HG03066 (cell line): ENCODE results near the gene SAMD4A.

Experiments
- ATAC-seq: cut with Tn5 transposase; IDR thresholded peaks from one replicate; pipeline ENCODE4 v1.9.1; 2021; ENCODE audit warnings: low read depth; ENCODE audit not compliant: unreplicated experiment

SAMD4A gene, protein sequence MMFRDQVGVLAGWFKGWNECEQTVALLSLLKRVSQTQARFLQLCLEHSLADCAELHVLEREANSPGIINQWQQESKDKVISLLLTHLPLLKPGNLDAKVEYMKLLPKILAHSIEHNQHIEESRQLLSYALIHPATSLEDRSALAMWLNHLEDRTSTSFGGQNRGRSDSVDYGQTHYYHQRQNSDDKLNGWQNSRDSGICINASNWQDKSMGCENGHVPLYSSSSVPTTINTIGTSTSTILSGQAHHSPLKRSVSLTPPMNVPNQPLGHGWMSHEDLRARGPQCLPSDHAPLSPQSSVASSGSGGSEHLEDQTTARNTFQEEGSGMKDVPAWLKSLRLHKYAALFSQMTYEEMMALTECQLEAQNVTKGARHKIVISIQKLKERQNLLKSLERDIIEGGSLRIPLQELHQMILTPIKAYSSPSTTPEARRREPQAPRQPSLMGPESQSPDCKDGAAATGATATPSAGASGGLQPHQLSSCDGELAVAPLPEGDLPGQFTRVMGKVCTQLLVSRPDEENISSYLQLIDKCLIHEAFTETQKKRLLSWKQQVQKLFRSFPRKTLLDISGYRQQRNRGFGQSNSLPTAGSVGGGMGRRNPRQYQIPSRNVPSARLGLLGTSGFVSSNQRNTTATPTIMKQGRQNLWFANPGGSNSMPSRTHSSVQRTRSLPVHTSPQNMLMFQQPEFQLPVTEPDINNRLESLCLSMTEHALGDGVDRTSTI

GRCh38 chr14:54566410-54567223 is at the start of gene SAMD4A:
SAMD4A (plus strand) TSS chr14:54567128; CDS start chr14:54567917, 789 bp downstream.
- peak; percentile 34 for ATAC-seq

DNA sequence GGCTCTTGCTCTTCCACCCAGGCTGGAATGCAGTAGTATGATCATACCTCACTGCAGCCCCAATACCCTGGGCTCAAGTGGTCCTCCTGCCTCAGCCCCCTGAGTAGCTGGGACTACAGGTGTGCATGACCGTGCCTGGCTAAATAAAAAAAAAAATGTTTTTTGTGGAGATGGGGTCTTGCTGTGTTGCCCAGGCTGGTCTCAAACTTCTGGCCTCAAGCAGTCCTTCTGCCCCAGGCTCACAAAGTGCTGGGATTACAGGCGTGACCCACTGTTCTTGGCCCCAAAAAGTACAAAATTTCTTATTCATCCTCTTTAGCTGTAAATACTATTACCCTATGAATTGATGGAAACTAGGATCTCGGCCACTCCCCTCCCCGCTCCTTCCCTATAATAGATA is 42.5 kb upstream of the SAMD4A start:
- no peak for ATAC-seq

DNA sequence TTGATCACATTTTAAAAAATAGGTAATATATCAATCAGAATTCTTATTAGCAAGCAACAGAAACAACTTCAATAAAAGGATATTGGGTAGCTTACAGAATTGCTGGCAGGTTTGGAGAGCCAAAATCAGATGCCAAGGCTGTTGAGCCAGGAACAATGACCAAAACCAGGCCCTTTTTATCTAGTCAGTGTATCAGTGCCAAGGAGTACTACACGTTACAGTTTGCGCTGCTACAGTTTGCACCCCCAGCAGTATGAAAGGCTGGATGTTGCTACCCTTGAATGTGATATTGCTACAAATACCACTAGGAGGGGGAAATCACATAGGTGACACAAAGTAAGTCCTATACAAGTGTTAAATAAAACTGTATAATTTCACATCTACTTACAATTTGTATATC is 38.0 kb upstream of the SAMD4A start:
- ATAC-seq: no peak

DNA sequence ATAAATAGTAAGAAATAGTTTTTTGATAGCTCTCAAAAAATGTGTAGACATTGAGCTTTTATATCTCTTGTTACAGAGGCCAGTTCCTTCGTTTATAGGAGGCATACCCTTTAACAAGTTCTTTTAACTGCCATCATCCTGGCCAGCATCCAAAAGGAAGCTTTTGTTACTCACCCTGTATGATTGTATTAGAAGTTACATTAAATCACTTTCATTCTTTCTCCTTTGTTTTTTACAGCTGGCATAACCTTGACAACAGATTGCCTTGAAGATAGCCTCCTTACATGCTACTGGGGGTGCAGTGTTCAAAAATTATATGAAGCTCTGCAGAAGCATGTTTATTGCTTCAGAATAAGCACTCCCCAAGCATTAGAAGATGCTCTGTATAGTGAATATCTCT is 37.1 kb upstream of the SAMD4A start:
- ATAC-seq: no peak

DNA sequence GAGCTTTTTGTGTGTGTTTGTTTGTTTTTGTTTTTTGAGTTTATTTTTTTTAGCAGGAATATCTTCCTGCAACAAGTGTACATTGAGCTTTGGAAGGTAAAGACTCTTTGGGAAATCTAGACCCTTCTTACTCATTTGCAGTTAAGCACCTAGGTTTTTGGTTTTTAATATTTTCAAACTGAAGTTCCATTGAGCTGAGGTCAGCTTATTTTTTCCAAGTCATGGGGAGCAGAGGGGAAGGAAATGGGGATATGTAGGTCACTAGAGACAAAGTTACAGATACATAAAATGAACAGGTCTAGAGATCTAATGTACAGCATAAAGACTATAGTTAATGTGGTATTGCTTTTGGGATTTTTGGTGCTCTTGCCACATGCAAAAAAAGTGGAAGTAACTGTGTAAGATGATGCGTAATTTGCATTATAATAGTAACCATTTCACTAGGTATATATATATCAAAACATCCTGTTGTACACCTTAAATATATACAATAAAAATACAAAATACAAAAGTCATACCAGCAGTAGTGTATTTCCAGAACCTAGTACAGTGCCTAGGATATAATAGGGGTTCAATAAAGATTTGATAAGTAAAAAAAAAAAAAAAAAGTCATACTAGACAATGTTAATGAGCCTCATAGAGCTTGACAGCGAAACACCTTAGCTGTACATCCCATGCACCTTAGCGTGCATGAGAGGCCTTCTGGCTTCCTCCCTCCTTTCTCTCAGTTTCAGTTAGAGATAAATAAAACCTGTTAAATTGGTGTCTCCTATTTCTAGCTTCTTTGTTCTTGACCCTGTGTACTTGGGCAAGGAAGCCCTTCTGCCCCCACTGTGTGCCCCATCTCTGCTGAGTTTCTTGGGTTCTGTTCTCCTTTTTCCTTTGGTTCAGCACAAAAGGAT is 34.6 kb upstream of the SAMD4A start:
- ATAC-seq: peak; percentile 96

DNA sequence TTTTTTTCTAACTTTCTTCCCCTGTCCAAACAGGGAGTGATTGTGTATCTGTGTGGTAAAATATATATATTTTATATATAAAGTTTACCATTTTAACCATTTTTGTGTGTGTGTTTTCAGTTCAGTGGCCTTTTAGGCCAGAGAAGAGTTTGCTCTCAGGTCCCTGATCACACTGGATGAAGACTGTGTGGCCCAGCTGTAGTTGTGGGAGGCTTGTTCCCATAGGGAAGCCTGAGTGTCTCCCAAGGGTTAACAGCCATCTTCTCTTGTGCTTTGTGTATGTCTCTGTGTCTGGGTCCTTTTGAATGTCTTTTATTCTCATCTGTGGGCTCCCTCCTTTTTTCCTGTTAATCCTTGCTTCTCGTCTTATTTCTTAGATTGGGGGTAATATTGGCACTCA is 33.8 kb upstream of the SAMD4A start:
- ATAC-seq: peak; percentile 8

DNA sequence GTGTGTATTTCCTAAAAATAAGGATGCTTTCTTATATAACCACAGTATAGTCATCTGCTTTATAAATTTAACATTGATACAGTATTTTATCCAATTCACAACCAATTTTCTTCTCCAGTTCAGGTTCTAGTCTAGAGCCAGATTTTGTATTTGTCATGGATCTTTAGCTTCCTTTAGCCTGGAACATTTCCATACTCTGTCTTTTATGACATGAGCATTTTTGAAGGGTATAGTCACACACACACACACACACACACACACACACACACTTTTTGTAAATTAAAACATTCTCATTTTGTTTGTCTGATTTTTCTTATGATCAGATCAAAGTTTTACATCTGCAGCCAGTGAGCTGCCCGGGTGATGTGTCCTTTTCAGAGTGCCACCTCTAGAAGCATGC is 31.8 kb upstream of the SAMD4A start:
- no peak for ATAC-seq

DNA sequence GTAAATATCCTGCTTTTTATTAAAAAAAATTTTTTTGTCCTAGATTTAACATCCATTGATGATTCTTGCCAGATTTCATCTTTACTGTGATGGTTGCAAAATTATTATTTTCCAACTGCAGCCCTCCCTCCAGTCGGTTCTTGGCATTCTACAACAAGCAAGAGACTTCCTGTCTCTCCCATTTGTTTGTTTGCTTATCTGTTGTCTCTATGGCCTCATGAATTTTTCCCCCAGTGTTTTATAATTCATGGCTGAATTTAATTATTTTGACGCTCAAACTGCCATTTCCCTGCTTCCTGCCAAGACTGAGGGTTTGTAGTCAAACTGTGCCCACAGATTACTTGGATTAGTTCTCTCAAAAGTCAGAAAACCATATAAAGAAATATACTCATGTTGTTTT is 31.3 kb upstream of the SAMD4A start:
- no peak for ATAC-seq

- no peak for ATAC-seq
Observed at GRCh38 chr14:54537651-54538050, 29.3 kb upstream of the SAMD4A start.

- ATAC-seq: no peak
Observed at GRCh38 chr14:54538055-54538454, 28.9 kb upstream of the SAMD4A start.

- ATAC-seq: no peak
Observed at GRCh38 chr14:54547583-54547982, 19.3 kb upstream of the SAMD4A start.

- no peak for ATAC-seq
Observed at GRCh38 chr14:54548491-54548890, 18.4 kb upstream of the SAMD4A start.

DNA sequence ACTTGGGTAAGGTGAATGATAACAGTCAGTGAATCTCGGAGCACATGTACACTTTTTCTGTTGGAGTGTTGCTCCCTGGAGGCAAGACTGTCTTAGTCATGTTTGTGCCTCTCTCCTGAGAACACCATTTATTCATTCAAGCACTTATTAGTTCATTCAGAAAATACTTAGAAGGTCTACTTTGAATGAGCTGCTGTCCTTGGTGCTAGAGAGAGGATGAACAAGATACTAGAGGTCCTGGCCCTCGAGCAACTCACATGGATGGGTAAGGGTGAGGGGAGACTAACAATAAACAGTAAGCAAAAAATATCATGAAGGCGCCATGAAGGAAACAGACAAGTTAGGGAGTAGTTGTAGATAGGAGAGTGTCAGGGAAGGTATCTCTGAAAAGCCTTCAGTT is 17.1 kb upstream of the SAMD4A start:
- ATAC-seq: no peak

DNA sequence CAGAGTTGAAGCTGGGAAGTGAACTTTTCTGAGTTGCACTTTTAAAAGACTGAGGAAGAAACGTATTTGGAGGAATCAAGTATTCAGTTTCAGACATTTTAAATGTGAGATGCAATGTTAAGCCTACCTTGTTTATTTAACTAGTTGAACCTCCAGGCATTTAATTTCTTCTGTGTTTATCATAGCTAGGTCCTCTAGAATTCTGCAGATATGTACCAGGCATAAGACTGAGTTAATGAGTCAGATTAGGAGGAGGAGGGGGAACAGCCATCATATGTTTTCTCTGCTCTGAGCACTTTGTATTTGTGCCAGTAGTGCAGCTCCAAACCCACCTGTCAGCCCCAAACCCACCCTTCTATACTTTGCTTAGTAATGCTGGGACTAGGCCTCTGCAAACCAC is 16.4 kb upstream of the SAMD4A start:
- ATAC-seq: no peak

DNA sequence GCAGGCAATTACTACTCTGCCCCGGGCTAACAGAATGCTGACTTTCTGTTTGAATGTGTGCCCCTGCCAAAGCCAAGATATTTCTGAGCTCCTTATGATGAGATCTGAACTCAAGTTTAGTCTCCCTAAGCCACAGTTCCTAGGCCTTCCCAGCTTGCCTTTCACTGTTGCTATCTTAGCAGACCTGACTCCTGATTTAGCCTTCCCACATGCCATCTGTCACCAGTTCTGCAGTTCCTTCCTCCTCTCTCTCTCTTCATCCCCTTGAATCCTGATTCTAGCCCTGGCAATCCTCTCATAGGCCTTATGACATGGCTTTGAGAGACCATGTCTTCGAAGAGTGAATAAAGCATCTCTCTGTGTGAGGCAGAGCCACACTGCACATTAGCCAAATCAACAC is 12.5 kb upstream of the SAMD4A start:
- no peak for ATAC-seq

GRCh38 chr14:54555651-54556050 is 11.3 kb upstream of the SAMD4A start:
- ATAC-seq: no peak

GRCh38 chr14:54556535-54556934 is 10.4 kb upstream of the SAMD4A start:
- ATAC-seq: no peak

DNA sequence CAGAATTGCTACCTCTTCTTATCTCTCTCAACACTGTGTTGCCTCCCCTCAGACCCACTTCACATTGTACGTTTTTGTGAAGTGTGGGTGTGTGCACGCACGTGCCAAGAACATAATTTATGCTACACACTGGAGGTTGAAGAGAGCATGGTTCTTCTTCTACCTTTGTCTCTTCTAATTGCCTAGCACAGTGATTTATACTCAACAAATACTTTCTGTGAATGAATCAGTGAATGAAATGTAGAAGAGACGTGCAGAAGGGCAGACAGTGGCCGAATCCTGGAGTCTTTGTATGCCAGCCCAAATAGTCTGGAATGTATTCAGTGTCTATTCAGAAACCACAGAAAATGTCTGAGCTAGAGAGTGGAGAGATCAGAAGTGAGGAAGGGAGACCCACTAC is 4.6 kb upstream of the SAMD4A start:
- ATAC-seq: no peak

DNA sequence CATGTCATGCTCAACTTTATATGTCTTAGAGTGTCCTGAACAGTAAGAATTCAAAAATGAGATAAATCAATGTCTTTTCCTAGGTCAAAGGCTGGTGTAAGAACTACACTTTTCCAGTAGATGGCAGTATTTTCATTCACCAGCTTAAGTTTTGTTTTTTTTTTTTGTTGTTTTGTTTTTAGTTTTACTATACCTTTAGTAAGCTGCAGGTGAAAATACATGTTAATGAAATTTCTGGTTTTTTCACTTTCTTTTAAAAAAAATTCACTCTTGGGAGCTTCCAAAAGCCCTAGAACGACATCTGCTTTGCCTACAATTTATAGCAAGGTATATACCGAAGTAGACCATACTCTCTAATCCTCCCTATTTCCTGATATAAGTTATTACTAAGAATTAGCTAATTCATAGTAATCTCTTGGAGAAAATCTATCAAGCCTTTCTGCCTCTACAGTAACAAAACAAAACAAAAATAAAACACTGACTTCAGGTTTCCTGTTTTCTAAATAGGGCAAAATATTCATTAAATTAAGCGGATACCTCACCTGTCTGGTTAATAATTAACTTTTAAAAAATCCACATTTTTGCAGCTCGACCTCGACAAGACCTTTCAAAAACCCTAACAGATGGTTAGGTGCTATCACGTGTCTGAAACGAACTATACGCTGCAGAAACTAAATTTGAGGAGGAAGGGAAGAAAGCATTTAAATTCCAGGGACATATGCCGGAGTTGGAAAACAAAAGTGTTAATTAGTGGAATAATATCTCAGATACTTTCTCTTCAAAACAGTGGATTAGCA is 2.7 kb upstream of the SAMD4A start:
- ATAC-seq: no peak
